H1 (cell line): ENCODE data around the gene HK1. TPM values are rescaled to one million over a fixed set of nuclear protein-coding genes. Genes with fewer than 3 reads are reported as not detected.

Experiments used
- CTCF ChIA-PET: fragments of 300-600 bp; sonication (Branson Sonifier 250); formaldehyde crosslinking; loops from one replicate; lab custom pipeline; 2021; ENCODE audit not compliant: partially characterized antibody; lab: Charles Lee
- POLR2A ChIA-PET: fragments of 300-600 bp; sonication (Branson Sonifier 250); formaldehyde crosslinking; loops from one replicate; lab custom pipeline; 2021; ENCODE audit warnings: inconsistent platforms; ENCODE audit not compliant: partially characterized antibody; lab: Charles Lee
- DNase-seq, 2 experiments: peaks; one replicate each; pipeline versions ENCODE4 v3.0.0 to v3.0.0-alpha.2; 2010 to 2022; ENCODE audit warnings: low spot score in 2 of 2, low read depth in 1 of 2, mixed read lengths in 1 of 2
- FAIRE-seq: peaks from 2 replicates; lab custom pipeline; 2011; peaks lifted over from hg19 to GRCh38; lab: Jason Lieb, UNC
- H2AFZ ChIP-seq: 2 replicates; pipeline ENCODE4 v1.8.1; 2012; ENCODE audit warnings: low read length, inconsistent platforms
- H2AK5ac ChIP-seq: 2 replicates; pipeline ENCODE4 v1.6.1; 2013; ENCODE audit warnings: low read depth, low read length
- H2BK120ac ChIP-seq: replicated peaks from 2 replicates; pipeline ENCODE3; 2013; ENCODE audit warnings: low read depth, low read length, inconsistent platforms
- H2BK12ac ChIP-seq: 2 replicates; pipeline ENCODE4 v1.6.1; 2013; ENCODE audit warnings: low read depth, low read length
- H2BK15ac ChIP-seq: 2 replicates; pipeline ENCODE4 v1.6.1; 2013; ENCODE audit warnings: low read length
- H2BK20ac ChIP-seq: 2 replicates; pipeline ENCODE4 v1.6.1; 2013; ENCODE audit warnings: low read length
- H2BK5ac ChIP-seq: 2 replicates; pipeline ENCODE4 v1.6.1; 2013; ENCODE audit warnings: low read depth, low read length
- H3K14ac ChIP-seq: 2 replicates; pipeline ENCODE4 v1.6.1; 2013; ENCODE audit warnings: inconsistent platforms; ENCODE audit not compliant: insufficient read length
- H3K18ac ChIP-seq: 2 replicates; pipeline ENCODE4 v1.6.1; 2013; ENCODE audit warnings: low read length; ENCODE audit errors: extremely low read depth
- H3K23ac ChIP-seq: 2 replicates; pipeline ENCODE4 v1.6.1; 2013; ENCODE audit warnings: inconsistent platforms; ENCODE audit not compliant: insufficient read length
- H3K23me2 ChIP-seq: 2 replicates; pipeline ENCODE4 v1.6.1; 2013; ENCODE audit warnings: low read depth, low read length
- H3K27ac ChIP-seq: 2 replicates; pipeline ENCODE4 v1.6.1; 2011; ENCODE audit warnings: low read depth, low read length, inconsistent platforms
- H3K27me3 ChIP-seq, 4 experiments: replicated peaks in 1 of 4; 1 replicate in 1 of 4; 2 replicates in 3 of 4; pipeline versions ENCODE4 v1.6.1 to v1.8.1; 2011 to 2013; ENCODE audit warnings: low read length in 3 of 4, mild to moderate bottlenecking in 3 of 4, inconsistent platforms in 2 of 4, mixed read lengths in 2 of 4, moderate library complexity in 1 of 4; ENCODE audit not compliant: control insufficient read depth in 3 of 4, insufficient read depth in 3 of 4; ENCODE audit errors: extremely low read depth in 1 of 4
- H3K36me3 ChIP-seq, 4 experiments: 2 replicates each; pipeline versions ENCODE4 v1.6.1 to v1.8.1; 2011 to 2013; ENCODE audit warnings: mild to moderate bottlenecking in 4 of 4, low read length in 3 of 4, moderate library complexity in 2 of 4, control low read depth in 1 of 4, inconsistent platforms in 1 of 4; ENCODE audit not compliant: insufficient read depth in 4 of 4, control insufficient read depth in 2 of 4
- H3K4ac ChIP-seq: replicated peaks from 2 replicates; pipeline ENCODE3; 2013; ENCODE audit warnings: low read length, low read depth, mixed read lengths, inconsistent platforms; ENCODE audit not compliant: insufficient read length
- H3K4me1 ChIP-seq, 4 experiments: replicated peaks in 1 of 4; 1 replicate in 1 of 4; 2 replicates in 3 of 4; pipeline versions ENCODE4 v1.6.1 to v1.8.1; 2011 to 2013; ENCODE audit warnings: low read length in 3 of 4, inconsistent platforms in 2 of 4, mixed read lengths in 1 of 4; ENCODE audit not compliant: insufficient read depth in 4 of 4, control insufficient read depth in 3 of 4
- H3K4me2 ChIP-seq, 2 experiments: 2 replicates each; pipeline versions ENCODE4 v1.6.1 to v1.8.1; 2011 to 2013; ENCODE audit warnings: low read depth in 2 of 2, low read length in 2 of 2, control low read depth in 1 of 2, inconsistent platforms in 1 of 2, mild to moderate bottlenecking in 1 of 2; ENCODE audit not compliant: insufficient read depth in 1 of 2
- H3K4me3 ChIP-seq, 4 experiments: fragments of 200-600, 300-600 bp in 1 of 4; sonication (generic), shearing (Covaris generic), sonication (Bioruptor Twin) in 1 of 4; 2 replicates each; pipeline versions ENCODE4 v1.5.1 to v1.8.1; 2011 to 2016; ENCODE audit warnings: low read length in 4 of 4, low read depth in 3 of 4, control low read depth in 2 of 4, inconsistent platforms in 2 of 4, mild to moderate bottlenecking in 2 of 4, mixed read lengths in 1 of 4, moderate library complexity in 1 of 4; ENCODE audit not compliant: insufficient read depth in 2 of 4; ENCODE audit errors: extremely low read depth in 1 of 4
- H3K56ac ChIP-seq: replicated peaks from 2 replicates; pipeline ENCODE3; 2013; ENCODE audit warnings: low read depth, mild to moderate bottlenecking, mixed read lengths, low read length, inconsistent platforms; ENCODE audit not compliant: insufficient read length
- H3K79me1 ChIP-seq: 2 replicates; pipeline ENCODE4 v1.6.1; 2013; ENCODE audit warnings: low read depth, low read length, control low read depth
- H3K79me2 ChIP-seq, 2 experiments: 2 replicates each; pipeline versions ENCODE4 v1.6.1 to v1.8.1; 2012 to 2013; ENCODE audit warnings: low read length in 2 of 2, mild to moderate bottlenecking in 2 of 2, inconsistent platforms in 1 of 2; ENCODE audit not compliant: insufficient read depth in 2 of 2, control insufficient read depth in 1 of 2
- H3K9ac ChIP-seq, 4 experiments: replicated peaks in 1 of 4; 1 replicate in 1 of 4; 2 replicates in 3 of 4; pipeline versions ENCODE4 v1.6.1 to v1.8.1; 2011 to 2013; ENCODE audit warnings: low read depth in 3 of 4, low read length in 3 of 4, control low read depth in 2 of 4, mild to moderate bottlenecking in 2 of 4, moderate library complexity in 2 of 4, inconsistent platforms in 1 of 4; ENCODE audit errors: extremely low read depth in 1 of 4
- H3K9me3 ChIP-seq, 2 experiments: 2 replicates each; pipeline versions ENCODE4 v1.6.1 to v1.8.1; 2012 to 2013; ENCODE audit warnings: mild to moderate bottlenecking in 2 of 2, moderate library complexity in 2 of 2, control low read depth in 1 of 2, inconsistent platforms in 1 of 2, low read depth in 1 of 2, low read length in 1 of 2, mixed read lengths in 1 of 2; ENCODE audit not compliant: insufficient read depth in 2 of 2
- H4K20me1 ChIP-seq, 2 experiments: replicated peaks in 1 of 2; 2 replicates each; pipeline versions ENCODE3 to v1.8.1; 2011 to 2013; ENCODE audit warnings: inconsistent platforms in 2 of 2, low read length in 2 of 2, mild to moderate bottlenecking in 1 of 2; ENCODE audit not compliant: insufficient read depth in 2 of 2, control insufficient read depth in 1 of 2
- H4K5ac ChIP-seq: 2 replicates; pipeline ENCODE4 v1.6.1; 2013; ENCODE audit warnings: low read length, low read depth, mixed read lengths, inconsistent platforms; ENCODE audit not compliant: insufficient read length
- H4K8ac ChIP-seq: 2 replicates; pipeline ENCODE4 v1.8.0; 2013; ENCODE audit warnings: mild to moderate bottlenecking, moderate library complexity, low read length, inconsistent platforms; ENCODE audit not compliant: insufficient read depth; ENCODE audit errors: extremely low read depth
- H4K91ac ChIP-seq: replicated peaks from 2 replicates; pipeline ENCODE3; 2013; ENCODE audit warnings: low read length, mixed read lengths, inconsistent platforms; ENCODE audit not compliant: insufficient read length
- CEBPB ChIP-seq: IDR thresholded peaks from 2 replicates; pipeline ENCODE4 v1.6.1; 2012; ENCODE audit warnings: low read depth, low read length
- EGR1 ChIP-seq: IDR thresholded peaks from 2 replicates; pipeline ENCODE4 v1.6.1; 2011; ENCODE audit warnings: low read depth, low read length, borderline replicate concordance
- POU5F1 ChIP-seq: IDR thresholded peaks from 2 replicates; pipeline ENCODE4 v1.6.1; 2011; ENCODE audit warnings: low read depth, mild to moderate bottlenecking, low read length, moderate library complexity
- RFX5 ChIP-seq: IDR thresholded peaks from 2 replicates; pipeline ENCODE4 v1.6.1; 2011; ENCODE audit warnings: low read depth, low read length, improper control_type of control experiment, borderline replicate concordance
- SP1 ChIP-seq: IDR thresholded peaks from 2 replicates; pipeline ENCODE4 v1.6.1; 2011; ENCODE audit warnings: low read depth, low read length
- SP4 ChIP-seq: IDR thresholded peaks from 2 replicates; pipeline ENCODE4 v1.6.1; 2012; ENCODE audit warnings: low read length, inconsistent platforms
- WGBS, 2 experiments: shearing (Covaris generic) in 1 of 2; methylation state at CpG; one replicate each; pipeline versions ENCODE4 v1.1.6 to v1.1.7; 2013 to 2015; ENCODE audit warnings: low lambda C conversion rate in 2 of 2, mixed read lengths in 2 of 2, inconsistent platforms in 1 of 2, low coverage in 1 of 2, missing lambda C conversion rate in 1 of 2; ENCODE audit not compliant: insufficient replicate concordance in 2 of 2, insufficient coverage in 1 of 2, insufficient read length in 1 of 2; ENCODE audit errors: extremely low coverage in 1 of 2, missing lambda C conversion rate in 1 of 2; 5-methylcytosine and 5-hydroxymethylcytosine counted together
- polyA plus RNA-seq, 7 experiments: library from polyadenylated mRNA; depleted of rRNA in 3 of 7; stranded (reverse) in 5 of 7; unstranded in 2 of 7; fragments of >200 nt in 5 of 7; fragments of 200-250 nt in 2 of 7; gene quantifications; 1 replicate in 5 of 7; 2 replicates in 1 of 7; 4 replicates in 1 of 7; pipeline versions ENCODE4 v1.2.1 to v1.2.3, GENCODE V29; 2011 to 2013; ENCODE audit warnings: missing spikeins in 2 of 7, mixed read lengths in 2 of 7
- total RNA-seq: library from RNA; stranded (reverse); fragmentation: NEBNext Ultra II Directional; extraction: Animal tissue kit (Norgen Biotek cat#: 25700); gene quantifications from 2 replicates; pipeline ENCODE4 v1.2.1, GENCODE V29; 2021
- TF ChIP-seq, protein P1 (sequence below): IDR thresholded peaks from 2 replicates; pipeline ENCODE4 v1.6.1; 2011; ENCODE audit warnings: low read depth, mild to moderate bottlenecking, low read length; ENCODE audit not compliant: insufficient read depth
- TF ChIP-seq, protein P2 (sequence below): IDR thresholded peaks from 2 replicates; pipeline ENCODE4 v1.6.1; 2011; ENCODE audit warnings: low read length, improper control_type of control experiment
- TF ChIP-seq, protein P3 (sequence below): IDR thresholded peaks from 2 replicates; pipeline ENCODE4 v1.6.1; 2012; ENCODE audit warnings: inconsistent platforms

HK1 gene
- total and polyA plus RNA-seq, 2 of the 8 experiments (the other 6 are each of a cell fraction or from before 2014, with no cell fraction given): 55.8 to 247 TPM

DNA sequence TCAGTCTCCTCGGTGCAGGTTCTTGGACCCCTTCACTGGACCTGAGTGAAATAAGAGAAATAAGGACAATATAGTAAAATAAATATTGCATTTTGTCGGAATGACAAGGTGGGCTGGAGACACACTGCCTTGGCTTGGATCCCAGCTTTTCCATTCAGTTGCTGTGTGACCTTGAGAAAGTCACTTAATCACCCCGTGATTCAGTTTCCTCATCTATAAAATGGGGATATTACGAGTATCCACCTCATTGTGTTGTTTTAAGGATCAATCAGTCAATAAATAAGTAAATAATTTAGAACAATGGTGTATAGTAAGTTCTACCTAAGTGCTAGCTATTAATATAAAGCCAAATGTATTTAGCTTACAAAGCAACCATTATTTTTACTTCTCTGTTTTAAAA is 29.1 kb downstream of the HK1 start:
- no peak overlapping the region for H4K5ac ChIP-seq
- no peaks in the 10 kb centered on the region for H3K27me3 ChIP-seq
- no peak overlapping the region for H2BK20ac ChIP-seq
- H3K36me3 ChIP-seq: no peaks in the 10 kb centered on the region
- H4K8ac ChIP-seq: no peak overlapping the region
- H2BK15ac ChIP-seq: no peak overlapping the region
- H3K9ac ChIP-seq: no peak overlapping the region
- DNase-seq: no peak
- H2BK120ac ChIP-seq: no peak overlapping the region
- no peak overlapping the region for H3K4me3 ChIP-seq
- H3K79me2 ChIP-seq: no peaks in the 10 kb centered on the region
- no peaks in the 10 kb centered on the region for H4K20me1 ChIP-seq
- H3K56ac ChIP-seq: no peak overlapping the region
- no peak overlapping the region for H4K91ac ChIP-seq
- H3K23me2 ChIP-seq: no peaks in the 10 kb centered on the region
- TF ChIP-seq SP4: no peak
- no peak for TF ChIP-seq POU5F1
- TF ChIP-seq, protein P1, sequence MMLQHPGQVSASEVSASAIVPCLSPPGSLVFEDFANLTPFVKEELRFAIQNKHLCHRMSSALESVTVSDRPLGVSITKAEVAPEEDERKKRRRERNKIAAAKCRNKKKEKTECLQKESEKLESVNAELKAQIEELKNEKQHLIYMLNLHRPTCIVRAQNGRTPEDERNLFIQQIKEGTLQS: no peak
- TF ChIP-seq, protein P2, sequence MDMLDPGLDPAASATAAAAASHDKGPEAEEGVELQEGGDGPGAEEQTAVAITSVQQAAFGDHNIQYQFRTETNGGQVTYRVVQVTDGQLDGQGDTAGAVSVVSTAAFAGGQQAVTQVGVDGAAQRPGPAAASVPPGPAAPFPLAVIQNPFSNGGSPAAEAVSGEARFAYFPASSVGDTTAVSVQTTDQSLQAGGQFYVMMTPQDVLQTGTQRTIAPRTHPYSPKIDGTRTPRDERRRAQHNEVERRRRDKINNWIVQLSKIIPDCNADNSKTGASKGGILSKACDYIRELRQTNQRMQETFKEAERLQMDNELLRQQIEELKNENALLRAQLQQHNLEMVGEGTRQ: no peak
- TF ChIP-seq, protein P3, sequence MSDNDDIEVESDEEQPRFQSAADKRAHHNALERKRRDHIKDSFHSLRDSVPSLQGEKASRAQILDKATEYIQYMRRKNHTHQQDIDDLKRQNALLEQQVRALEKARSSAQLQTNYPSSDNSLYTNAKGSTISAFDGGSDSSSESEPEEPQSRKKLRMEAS: no peak
- TF ChIP-seq CEBPB: no peak
- no peak for TF ChIP-seq EGR1
- TF ChIP-seq SP1: no peak
- no peak for TF ChIP-seq RFX5
- TF ChIP-seq, all 59 proteins: peak for 0
- CTCF ChIA-PET: interaction anchor here (1.1 to 2.0 kb wide), 2 partner anchors 9 to 10 kb away, joined by 3 to 5 read pairs; no protein-coding TSS in a partner anchor
- Histone ChIP-seq H3K27ac (no peak overlapping the region), H3K4me1 (peaks cover 0 to 5% (median 0%) of the 10 kb centered on the region in 4 experiments; a peak in 3 of 7 replicates), H2AK5ac (no peak overlapping the region), H2BK12ac (no peak overlapping the region), H3K4ac (no peak overlapping the region), H2AFZ (no peak overlapping the region), H3K4me2 (no peak overlapping the region), H2BK5ac (no peak overlapping the region), H3K79me1 (no peaks in the 10 kb centered on the region), H3K23ac (no peak overlapping the region), H3K14ac (no peak overlapping the region), H3K9me3 (no peaks in the 10 kb centered on the region), H3K18ac (no peak overlapping the region)
- FAIRE-seq: no peak
- POLR2A ChIA-PET: no interaction called here
- WGBS, 2 experiments: 93% methylated on average over 4 of the region's 4 CpGs; no CpG with 5 or more reads in 1 of the 2 experiments
